Type B pancreatic cell (in vitro differentiated cells): Measurements from ENCODE around the gene ADNP. TPM values are rescaled to one million over a fixed set of nuclear protein-coding genes. Genes with fewer than 3 reads are reported as not detected.

Experiments
- DNase-seq: peaks from one replicate; pipeline ENCODE4 v3.0.0; 2021; ENCODE audit warnings: mixed read lengths; ENCODE audit not compliant: unreplicated experiment; ENCODE audit errors: extremely low spot score
- H3K27ac Mint-ChIP-seq: 2 replicates; pipeline ENCODE4 v1.8.0; 2021; ENCODE audit warnings: mild to moderate bottlenecking, mixed read lengths
- H3K27me3 Mint-ChIP-seq: 2 replicates; pipeline ENCODE4 v1.8.0; 2021; ENCODE audit warnings: mixed read lengths
- H3K36me3 Mint-ChIP-seq: 2 replicates; pipeline ENCODE4 v1.8.0; 2021; ENCODE audit warnings: mixed read lengths
- H3K4me1 Mint-ChIP-seq: one replicate; pipeline ENCODE4 v1.8.0; 2021; ENCODE audit warnings: mixed read lengths; ENCODE audit not compliant: unreplicated experiment
- H3K4me3 Mint-ChIP-seq: 2 replicates; pipeline ENCODE4 v1.8.0; 2021; ENCODE audit warnings: mild to moderate bottlenecking, mixed read lengths
- H3K9me3 Mint-ChIP-seq: 2 replicates; pipeline ENCODE4 v1.8.0; 2021; ENCODE audit warnings: mixed read lengths
- CTCF ChIP-seq: fragments of 200-600 bp; sonication (generic); conservative IDR thresholded peaks from 2 replicates; pipeline ENCODE4 v1.5.0; 2021; ENCODE audit warnings: antibody characterized with exemption, mild to moderate bottlenecking
- total RNA-seq: library from RNA; stranded (reverse); gene quantifications from 2 replicates; pipeline ENCODE4 v1.2.1, GENCODE V29; 2021; ENCODE audit warnings: low replicate concordance

Gene ADNP
- total RNA-seq, 1 donor from 2014 or later = 103 TPM

GRCh38 chr20:50866831-50867230, 64.4 kb downstream of the ADNP start:
- no peaks in the 10 kb centered on the region for H3K36me3 Mint-ChIP-seq
- TF ChIP-seq CTCF = no peak
- H3K27me3 Mint-ChIP-seq = no peaks in the 10 kb centered on the region
- no peaks in the 10 kb centered on the region for H3K9me3 Mint-ChIP-seq
- H3K27ac Mint-ChIP-seq = no peak overlapping the region
- no peak for DNase-seq
- no peak overlapping the region for H3K4me3 Mint-ChIP-seq
- peaks cover 20% of the 10 kb centered on the region for H3K4me1 Mint-ChIP-seq

GRCh38 chr20:50866036-50866685, 65.1 kb downstream of the ADNP start:
- Mint-ChIP-seq H3K4me1 (peaks cover 14% of the 10 kb centered on the region), H3K27ac (no peak overlapping the region), H3K27me3 (no peaks in the 10 kb centered on the region), H3K9me3 (no peaks in the 10 kb centered on the region), H3K36me3 (no peaks in the 10 kb centered on the region), H3K4me3 (no peak overlapping the region)
- TF ChIP-seq CTCF = no peak
- DNase-seq = no peak

GRCh38 chr20:50865591-50865990, 65.6 kb downstream of the ADNP start:
- no peak for TF ChIP-seq CTCF
- no peaks in the 10 kb centered on the region for H3K27me3 Mint-ChIP-seq
- H3K9me3 Mint-ChIP-seq = no peaks in the 10 kb centered on the region
- H3K4me1 Mint-ChIP-seq = peaks cover 12% of the 10 kb centered on the region
- no peaks in the 10 kb centered on the region for H3K36me3 Mint-ChIP-seq
- no peak overlapping the region for H3K4me3 Mint-ChIP-seq
- DNase-seq = no peak
- no peak overlapping the region for H3K27ac Mint-ChIP-seq

GRCh38 chr20:50865114-50865513, 66.1 kb downstream of the ADNP start:
- no peak for TF ChIP-seq CTCF
- H3K4me1 Mint-ChIP-seq = peaks cover 7% of the 10 kb centered on the region
- H3K27me3 Mint-ChIP-seq = no peaks in the 10 kb centered on the region
- no peak for DNase-seq
- H3K36me3 Mint-ChIP-seq = no peaks in the 10 kb centered on the region
- no peaks in the 10 kb centered on the region for H3K9me3 Mint-ChIP-seq
- no peak overlapping the region for H3K4me3 Mint-ChIP-seq
- H3K27ac Mint-ChIP-seq = no peak overlapping the region

GRCh38 chr20:50862546-50862945, 68.7 kb downstream of the ADNP start:
- Mint-ChIP-seq H3K9me3 (no peaks in the 10 kb centered on the region), H3K27ac (no peak overlapping the region), H3K27me3 (no peaks in the 10 kb centered on the region), H3K36me3 (no peaks in the 10 kb centered on the region), H3K4me1 (peaks cover 4% of the 10 kb centered on the region), H3K4me3 (no peak overlapping the region)
- TF ChIP-seq CTCF = no peak
- DNase-seq = no peak

GRCh38 chr20:50861012-50861411, 70.2 kb downstream of the ADNP start:
- no peak for TF ChIP-seq CTCF
- no peak overlapping the region for H3K27ac Mint-ChIP-seq
- peaks cover 6% of the 10 kb centered on the region for H3K4me1 Mint-ChIP-seq
- H3K9me3 Mint-ChIP-seq = no peaks in the 10 kb centered on the region
- H3K27me3 Mint-ChIP-seq = no peaks in the 10 kb centered on the region
- no peaks in the 10 kb centered on the region for H3K36me3 Mint-ChIP-seq
- no peak overlapping the region for H3K4me3 Mint-ChIP-seq
- DNase-seq = no peak
